Measurements from ENCODE around the gene ACOT11. TPM values are rescaled to one million over a fixed set of nuclear protein-coding genes. Genes with fewer than 3 reads are reported as not detected.

The ACOT11 gene
- total RNA-seq, 2 donors from 2014 or later = 3.9 to 6.3 TPM

DNA sequence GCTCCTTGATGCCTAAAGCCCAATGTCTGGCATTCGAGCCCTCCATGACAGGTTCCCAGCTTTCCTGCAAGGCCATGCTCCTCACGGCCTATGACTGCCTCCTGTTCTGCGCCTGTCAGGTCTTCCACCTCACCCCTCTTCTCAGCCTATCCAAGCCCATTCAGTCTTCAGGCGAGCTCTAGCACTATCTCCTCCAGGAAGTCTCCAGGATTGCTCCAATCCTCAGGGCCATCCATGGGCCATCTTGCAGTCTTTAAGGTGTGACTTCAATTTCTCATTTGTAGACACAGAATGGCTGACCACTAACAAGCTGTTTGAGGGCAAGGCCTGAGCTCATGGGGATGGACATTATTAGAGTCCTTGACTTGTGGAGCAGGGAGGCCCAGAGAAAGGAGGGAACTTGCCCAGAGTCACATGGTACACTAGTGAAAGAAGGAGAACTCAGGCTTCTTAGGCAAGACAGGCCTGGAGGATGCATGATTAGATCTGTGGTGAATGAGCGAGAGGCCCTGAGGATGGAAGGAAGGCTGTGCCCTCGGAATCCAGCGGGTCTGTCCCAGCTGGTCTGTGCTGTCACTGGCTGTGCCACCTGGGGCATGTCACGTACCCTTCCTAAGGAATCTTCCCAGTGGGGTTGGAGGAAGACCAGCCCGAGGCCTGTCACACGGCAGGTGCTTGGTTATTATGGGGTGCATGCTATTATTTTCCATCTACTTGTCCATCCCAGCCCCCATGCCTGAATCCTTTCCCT is 1.2 kb upstream of the ACOT11 start:
- peak in 1 of 4 donors; percentile 22 for DNase-seq
- Histone ChIP-seq H3K27me3 (no peaks in the 10 kb centered on the region), H3K36me3 (replicated peaks in 1 of 2; ENCODE audit: insufficient read depth in 1 of 2, low read depth in 2 of 2) (no peaks in the 10 kb centered on the region), H3K4me1 (peaks cover 12% of the 10 kb centered on the region), H3K4me3 (no peak overlapping the region), H3K9me3 (no peaks in the 10 kb centered on the region), H3K27ac (peak overlapping the region in 3 of 4 donors; percentile 48 to 76 (median 59))
- ATAC-seq = no peak
- intact Hi-C loops (cut with DNase I) = no loop called here
- WGBS, 2 donors = 75 to 94% methylated on average over 9 to 10 of the region's 10 CpGs
- TF ChIP-seq POLR2A (IDR thresholded peaks at IDR 0.05) = no peak
- TF ChIP-seq, protein P1, sequence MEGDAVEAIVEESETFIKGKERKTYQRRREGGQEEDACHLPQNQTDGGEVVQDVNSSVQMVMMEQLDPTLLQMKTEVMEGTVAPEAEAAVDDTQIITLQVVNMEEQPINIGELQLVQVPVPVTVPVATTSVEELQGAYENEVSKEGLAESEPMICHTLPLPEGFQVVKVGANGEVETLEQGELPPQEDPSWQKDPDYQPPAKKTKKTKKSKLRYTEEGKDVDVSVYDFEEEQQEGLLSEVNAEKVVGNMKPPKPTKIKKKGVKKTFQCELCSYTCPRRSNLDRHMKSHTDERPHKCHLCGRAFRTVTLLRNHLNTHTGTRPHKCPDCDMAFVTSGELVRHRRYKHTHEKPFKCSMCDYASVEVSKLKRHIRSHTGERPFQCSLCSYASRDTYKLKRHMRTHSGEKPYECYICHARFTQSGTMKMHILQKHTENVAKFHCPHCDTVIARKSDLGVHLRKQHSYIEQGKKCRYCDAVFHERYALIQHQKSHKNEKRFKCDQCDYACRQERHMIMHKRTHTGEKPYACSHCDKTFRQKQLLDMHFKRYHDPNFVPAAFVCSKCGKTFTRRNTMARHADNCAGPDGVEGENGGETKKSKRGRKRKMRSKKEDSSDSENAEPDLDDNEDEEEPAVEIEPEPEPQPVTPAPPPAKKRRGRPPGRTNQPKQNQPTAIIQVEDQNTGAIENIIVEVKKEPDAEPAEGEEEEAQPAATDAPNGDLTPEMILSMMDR (IDR thresholded peaks at IDR 0.05) = no peak

DNA sequence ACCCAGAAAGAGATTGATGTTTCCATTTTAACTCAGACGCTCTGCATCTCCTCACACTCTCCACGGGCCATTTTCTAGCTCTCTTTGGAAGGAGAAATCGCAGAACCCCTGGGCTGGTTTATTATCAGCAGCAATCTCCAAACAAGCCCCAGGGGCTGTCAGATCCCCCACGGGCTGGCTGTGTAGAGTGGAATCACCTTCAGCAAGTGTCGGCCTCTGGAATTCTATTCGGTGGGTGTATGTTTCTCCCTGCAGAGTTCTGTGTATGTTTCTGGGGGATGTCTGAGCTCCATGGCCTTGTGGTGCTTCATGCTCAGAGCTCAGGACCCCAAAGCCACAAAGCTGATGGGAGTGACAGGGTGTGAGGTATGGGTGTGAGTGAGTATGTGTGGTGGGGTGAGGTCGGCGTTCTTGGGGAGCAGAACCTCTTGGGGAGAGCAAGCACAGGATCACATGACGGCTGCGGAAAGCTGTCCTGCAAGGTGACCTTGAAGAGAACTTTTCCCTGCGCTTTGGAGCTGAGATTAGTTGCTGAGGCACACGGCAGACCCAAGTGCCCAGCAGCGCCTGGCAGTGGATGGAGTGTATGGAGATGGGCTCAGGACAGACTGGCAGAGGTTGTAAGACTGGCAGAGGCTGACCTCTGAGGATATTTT is 489 bp downstream of the ACOT11 start:
- TF ChIP-seq, protein P1 (IDR thresholded peaks at IDR 0.05) = no peak
- no peak for TF ChIP-seq POLR2A (IDR thresholded peaks at IDR 0.05)
- Histone ChIP-seq H3K27ac (peak overlapping the region in 3 of 4 donors; percentile 48 to 76 (median 59)), H3K4me1 (no peaks in the 10 kb centered on the region), H3K9me3 (no peaks in the 10 kb centered on the region), H3K4me3 (no peak overlapping the region), H3K36me3 (replicated peaks in 1 of 2; ENCODE audit: insufficient read depth in 1 of 2, low read depth in 2 of 2) (no peaks in the 10 kb centered on the region), H3K27me3 (no peaks in the 10 kb centered on the region)
- no peak for ATAC-seq
- WGBS, 2 donors = 33 to 37% methylated on average over 12 to 13 of the region's 13 CpGs
- intact Hi-C loops (cut with DNase I) = no loop called here
- DNase-seq = peak in 1 of 4 donors; percentile 22

DNA sequence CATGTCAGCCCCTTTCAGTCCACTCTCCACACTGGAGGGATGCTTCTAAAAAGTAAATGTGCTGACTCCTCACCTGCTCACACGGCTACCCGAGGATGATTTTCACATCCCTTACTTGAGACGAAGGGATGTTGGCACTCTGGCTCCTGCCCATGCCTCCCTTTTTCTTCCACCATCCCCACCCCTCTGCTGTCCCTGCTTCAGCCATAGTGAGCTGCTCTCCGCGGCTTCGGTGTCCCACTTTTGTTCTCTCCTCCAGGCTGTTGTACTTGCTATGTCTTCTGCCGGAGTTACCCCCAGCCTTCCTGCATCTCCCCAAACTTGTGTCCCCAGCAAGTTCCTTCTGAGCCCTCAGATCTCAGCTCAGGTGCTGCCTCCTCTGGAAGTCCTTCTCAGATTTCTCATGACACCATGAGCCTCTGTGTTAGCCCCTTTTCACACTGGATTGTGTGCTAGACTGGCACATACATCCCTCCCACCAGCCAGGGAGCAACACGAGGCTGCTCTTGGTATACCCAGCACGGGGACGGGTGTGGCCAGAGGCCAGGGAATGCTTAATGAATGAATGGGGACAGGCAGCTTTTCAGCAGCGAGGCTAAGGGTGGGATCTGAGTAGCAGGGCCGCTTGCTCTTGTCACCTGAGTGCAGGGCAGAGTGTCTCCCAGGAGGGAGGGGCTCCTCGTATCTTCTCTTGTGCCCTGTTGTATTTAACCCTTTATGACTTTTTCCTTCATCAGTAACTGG is 1.3 kb downstream of the ACOT11 start:
- H3K4me3 ChIP-seq = no peak overlapping the region
- WGBS, 2 donors = 58 to 62% methylated on average over 12 to 13 of the region's 13 CpGs
- H3K4me1 ChIP-seq = no peaks in the 10 kb centered on the region
- intact Hi-C loops (cut with DNase I) = no loop called here
- no peaks in the 10 kb centered on the region for H3K36me3 ChIP-seq (replicated peaks in 1 of 2; ENCODE audit: insufficient read depth in 1 of 2, low read depth in 2 of 2)
- no peaks in the 10 kb centered on the region for H3K27me3 ChIP-seq
- H3K9me3 ChIP-seq = no peaks in the 10 kb centered on the region
- ATAC-seq (no peak), DNase-seq (no peak)
- no peak for TF ChIP-seq POLR2A (IDR thresholded peaks at IDR 0.05)
- TF ChIP-seq, protein P1 (IDR thresholded peaks at IDR 0.05) = no peak
- H3K27ac ChIP-seq = no peak overlapping the region

DNA sequence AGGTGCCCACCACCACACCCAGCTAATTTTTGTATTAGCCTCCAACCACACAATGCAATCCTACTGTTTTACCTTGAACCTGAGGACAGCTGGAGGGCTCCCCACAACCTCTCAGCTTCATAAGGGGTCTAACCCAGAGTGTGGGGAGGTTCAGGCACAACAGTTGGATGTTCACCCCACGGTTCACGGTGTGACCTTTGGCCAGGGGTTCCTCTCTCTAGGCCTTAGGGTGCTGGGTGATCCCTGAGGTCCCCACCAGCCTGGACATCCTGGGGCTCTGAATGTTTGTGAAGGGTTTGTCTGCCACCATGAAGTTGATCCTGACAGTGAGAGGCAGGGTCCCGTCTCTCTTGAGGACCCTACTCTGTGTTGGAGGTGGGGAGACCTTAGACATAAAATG is 3.9 kb downstream of the ACOT11 start:
- 87 to 94% methylated on average over 3 of the region's 3 CpGs for WGBS, 2 donors
- ATAC-seq (no peak), DNase-seq (no peak)
- Histone ChIP-seq H3K4me3 (no peak overlapping the region), H3K9me3 (no peaks in the 10 kb centered on the region), H3K27ac (no peak overlapping the region), H3K27me3 (no peaks in the 10 kb centered on the region), H3K4me1 (no peaks in the 10 kb centered on the region), H3K36me3 (replicated peaks in 1 of 2; ENCODE audit: insufficient read depth in 1 of 2, low read depth in 2 of 2) (no peaks in the 10 kb centered on the region)
- intact Hi-C loops (cut with DNase I) = no loop called here
- TF ChIP-seq POLR2A (IDR thresholded peaks at IDR 0.05) = no peak
- TF ChIP-seq, protein P1 (IDR thresholded peaks at IDR 0.05) = no peak
